ENCODE measurements around the gene ZBTB32. TPM values are rescaled to one million over a fixed set of nuclear protein-coding genes. Genes with fewer than 3 reads are reported as not detected.
A peak's percentile ranks its signal among the peaks of the same experiment; 100 is the strongest.

ZBTB32 gene
- total and polyA plus RNA-seq, 8 donors: 0.13 to 0.14 TPM; not detected in 6

- Histone ChIP-seq H3K4me3 (no peak overlapping the region), H3K27ac (no peak overlapping the region), H3K9me3 (no peaks in the 10 kb centered on the region), H3K4me1 (peaks cover 0 to 17% (median 8%) of the 10 kb centered on the region in 3 donors), H3K27me3 (no peaks in the 10 kb centered on the region), H3K36me3 (no peaks in the 10 kb centered on the region)
- FAIRE-seq: no peak
- no peak for TF ChIP-seq CTCF (IDR thresholded peaks at IDR 0.05)
- no peak for ATAC-seq
- intact Hi-C loops (cut with DNase I): no loop called here
- 88 to 96% methylated on average over 4 of the region's 4 CpGs for WGBS, 2 donors
- DNase-seq: peak in 1 of 6 donors; percentile 43
Observed at GRCh38 chr19:35760711-35761349, 56.5 kb downstream of the ZBTB32 start.

GRCh38 chr19:35764432-35765315, 60.3 kb downstream of the ZBTB32 start:
- peaks cover 0 to 3% (median 0%) of the 10 kb centered on the region in 3 donors for H3K4me1 ChIP-seq
- H3K27me3 ChIP-seq: no peaks in the 10 kb centered on the region
- H3K36me3 ChIP-seq: no peaks in the 10 kb centered on the region
- 92 to 93% methylated on average over 17 of the region's 17 CpGs for WGBS, 2 donors
- no peak for FAIRE-seq
- H3K27ac ChIP-seq: no peak overlapping the region
- DNase-seq: no peak
- ATAC-seq: no peak
- H3K9me3 ChIP-seq: no peaks in the 10 kb centered on the region
- no peak for TF ChIP-seq CTCF (IDR thresholded peaks at IDR 0.05)
- no peak overlapping the region for H3K4me3 ChIP-seq
- intact Hi-C loops (cut with DNase I): no loop called here

Other genes with a start within 250 kb of the ZBTB32 start
- 1 to 10 TPM in 1 of 6 donors, under 1 TPM in 1, not detected in 4; 0.35 to 1.1 TPM for gene KRTDAP, start 214.1 kb upstream of the ZBTB32 start, total RNA-seq
- 1 to 10 TPM; 1.4 to 2.0 TPM for gene KRTDAP, start 214.1 kb upstream of the ZBTB32 start, polyA plus RNA-seq
- 10 to 100 TPM; 48.5 to 86.7 (median 60.0) TPM for gene DMKN, start 190.9 kb upstream of the ZBTB32 start, total RNA-seq
- 100 to 1,000 TPM; 133 to 197 TPM for gene DMKN, start 190.9 kb upstream of the ZBTB32 start, polyA plus RNA-seq
- not detected for gene SBSN, start 176.2 kb upstream of the ZBTB32 start, total RNA-seq
- under 1 TPM; 0.15 to 0.16 TPM for gene SBSN, start 176.2 kb upstream of the ZBTB32 start, polyA plus RNA-seq
- not detected for gene GAPDHS, start 171.1 kb upstream of the ZBTB32 start, total RNA-seq
- gene GAPDHS, start 171.1 kb upstream of the ZBTB32 start, polyA plus RNA-seq: not detected
- gene TMEM147, start 158.9 kb upstream of the ZBTB32 start, total RNA-seq: 10 to 100 TPM; 44.3 to 63.9 (median 51.5) TPM
- gene TMEM147, start 158.9 kb upstream of the ZBTB32 start, polyA plus RNA-seq: 10 to 100 TPM; 70.2 to 91.1 TPM
- gene ATP4A, start 140.9 kb upstream of the ZBTB32 start, total RNA-seq: 1 to 10 TPM in 4 of 6 donors, under 1 TPM in 2; 0.28 to 3.0 (median 2.0) TPM
- gene ATP4A, start 140.9 kb upstream of the ZBTB32 start, polyA plus RNA-seq: 10 to 100 TPM in 1 of 2 donors, 1 to 10 TPM in 1; 6.0 to 10.8 TPM
- not detected for gene PMIS2, start 118.4 kb upstream of the ZBTB32 start, total RNA-seq
- gene PMIS2, start 118.4 kb upstream of the ZBTB32 start, polyA plus RNA-seq: not detected
- gene HAUS5, start 91.8 kb upstream of the ZBTB32 start, total RNA-seq: 10 to 100 TPM in 1 of 6 donors, 1 to 10 TPM in 5; 5.6 to 10.6 (median 6.5) TPM
- gene HAUS5, start 91.8 kb upstream of the ZBTB32 start, polyA plus RNA-seq: 10 to 100 TPM; 22.1 to 22.5 TPM
- gene RBM42, start 75.5 kb upstream of the ZBTB32 start, total RNA-seq: 10 to 100 TPM; 18.2 to 34.0 (median 28.3) TPM
- 10 to 100 TPM; 38.1 to 38.6 TPM for gene RBM42, start 75.5 kb upstream of the ZBTB32 start, polyA plus RNA-seq
- 1 to 10 TPM in 3 of 6 donors, under 1 TPM in 3; 0.32 to 1.5 (median 0.99) TPM for gene ETV2, start 62.8 kb upstream of the ZBTB32 start, total RNA-seq
- 1 to 10 TPM; 1.5 to 4.1 TPM for gene ETV2, start 62.8 kb upstream of the ZBTB32 start, polyA plus RNA-seq
- gene COX6B1, start 56.2 kb upstream of the ZBTB32 start, total RNA-seq: 100 to 1,000 TPM; 119 to 164 (median 147) TPM
- 100 to 1,000 TPM; 328 to 491 TPM for gene COX6B1, start 56.2 kb upstream of the ZBTB32 start, polyA plus RNA-seq
- gene UPK1A, start 38.0 kb upstream of the ZBTB32 start, total RNA-seq: not detected
- under 1 TPM in 1 of 2 donors, not detected in 1; 0.16 TPM for gene UPK1A, start 38.0 kb upstream of the ZBTB32 start, polyA plus RNA-seq
- 10 to 100 TPM; 16.7 to 28.4 (median 23.8) TPM for gene KMT2B, start 13.4 kb downstream of the ZBTB32 start, total RNA-seq
- 10 to 100 TPM; 56.0 to 59.9 TPM for gene KMT2B, start 13.4 kb downstream of the ZBTB32 start, polyA plus RNA-seq
- gene IGFLR1, start 37.9 kb downstream of the ZBTB32 start, total RNA-seq: 1 to 10 TPM; 1.3 to 9.4 (median 6.4) TPM
- 10 to 100 TPM in 1 of 2 donors, 1 to 10 TPM in 1; 7.4 to 17.3 TPM for gene IGFLR1, start 37.9 kb downstream of the ZBTB32 start, polyA plus RNA-seq
- gene U2AF1L4, start 40.9 kb downstream of the ZBTB32 start, total RNA-seq: 10 to 100 TPM in 5 of 6 donors, 1 to 10 TPM in 1; 9.7 to 14.3 (median 11.7) TPM
- gene U2AF1L4, start 40.9 kb downstream of the ZBTB32 start, polyA plus RNA-seq: 100 to 1,000 TPM in 1 of 2 donors, 10 to 100 TPM in 1; 62.7 to 124 TPM
- gene PSENEN, start 41.1 kb downstream of the ZBTB32 start, total RNA-seq: 10 to 100 TPM; 26.7 to 38.2 (median 35.1) TPM
- 10 to 100 TPM; 53.5 to 64.6 TPM for gene PSENEN, start 41.1 kb downstream of the ZBTB32 start, polyA plus RNA-seq
- 1 to 10 TPM; 1.7 to 5.5 (median 3.7) TPM for gene LIN37, start 44.0 kb downstream of the ZBTB32 start, total RNA-seq
- 10 to 100 TPM; 41.2 to 44.0 TPM for gene LIN37, start 44.0 kb downstream of the ZBTB32 start, polyA plus RNA-seq
- 10 to 100 TPM in 3 of 6 donors, 1 to 10 TPM in 3; 3.4 to 16.4 (median 11.7) TPM for gene HSPB6, start 52.5 kb downstream of the ZBTB32 start, total RNA-seq
- 10 to 100 TPM; 42.2 to 59.8 TPM for gene HSPB6, start 52.5 kb downstream of the ZBTB32 start, polyA plus RNA-seq
- gene PROSER3, start 53.6 kb downstream of the ZBTB32 start, total RNA-seq: 1 to 10 TPM; 7.2 to 9.9 (median 8.6) TPM
- 10 to 100 TPM in 1 of 2 donors, 1 to 10 TPM in 1; 7.8 to 19.6 TPM for gene PROSER3, start 53.6 kb downstream of the ZBTB32 start, polyA plus RNA-seq
- gene ARHGAP33, start 71.0 kb downstream of the ZBTB32 start, total RNA-seq: 10 to 100 TPM in 2 of 6 donors, 1 to 10 TPM in 4; 2.7 to 13.9 (median 8.0) TPM
- 10 to 100 TPM; 23.8 to 39.6 TPM for gene ARHGAP33, start 71.0 kb downstream of the ZBTB32 start, polyA plus RNA-seq
- gene PRODH2, start 108.3 kb downstream of the ZBTB32 start, total RNA-seq: 1 to 10 TPM in 5 of 6 donors, under 1 TPM in 1; 0.95 to 6.4 (median 2.7) TPM
- 10 to 100 TPM; 13.8 to 21.5 TPM for gene PRODH2, start 108.3 kb downstream of the ZBTB32 start, polyA plus RNA-seq
- gene NPHS1, start 147.9 kb downstream of the ZBTB32 start, total RNA-seq: 10 to 100 TPM; 11.5 to 21.3 (median 15.1) TPM
- gene NPHS1, start 147.9 kb downstream of the ZBTB32 start, polyA plus RNA-seq: 10 to 100 TPM; 17.1 to 32.3 TPM
- gene KIRREL2, start 152.4 kb downstream of the ZBTB32 start, total RNA-seq: 10 to 100 TPM; 28.5 to 89.0 (median 47.9) TPM
- 10 to 100 TPM; 38.1 to 49.7 TPM for gene KIRREL2, start 152.4 kb downstream of the ZBTB32 start, polyA plus RNA-seq
- 10 to 100 TPM; 39.2 to 71.8 (median 47.1) TPM for gene APLP1, start 164.0 kb downstream of the ZBTB32 start, total RNA-seq
- gene APLP1, start 164.0 kb downstream of the ZBTB32 start, polyA plus RNA-seq: 100 to 1,000 TPM; 100 to 154 TPM
- 10 to 100 TPM in 1 of 6 donors, 1 to 10 TPM in 5; 3.1 to 10.4 (median 4.2) TPM for gene NFKBID, start 196.0 kb downstream of the ZBTB32 start, total RNA-seq
- gene NFKBID, start 196.0 kb downstream of the ZBTB32 start, polyA plus RNA-seq: 10 to 100 TPM; 15.7 to 16.7 TPM
- 1 to 10 TPM in 4 of 6 donors, under 1 TPM in 2; 0.46 to 7.4 (median 1.7) TPM for gene HCST, start 198.0 kb downstream of the ZBTB32 start, total RNA-seq
- 10 to 100 TPM in 1 of 2 donors, 1 to 10 TPM in 1; 2.3 to 10.2 TPM for gene HCST, start 198.0 kb downstream of the ZBTB32 start, polyA plus RNA-seq
- gene TYROBP, start 203.7 kb downstream of the ZBTB32 start, total RNA-seq: 10 to 100 TPM in 3 of 6 donors, 1 to 10 TPM in 3; 2.5 to 73.8 (median 11.0) TPM
- 10 to 100 TPM; 17.4 to 22.8 TPM for gene TYROBP, start 203.7 kb downstream of the ZBTB32 start, polyA plus RNA-seq
- 1 to 10 TPM; 4.9 to 9.8 (median 6.2) TPM for gene LRFN3, start 231.8 kb downstream of the ZBTB32 start, total RNA-seq
- gene LRFN3, start 231.8 kb downstream of the ZBTB32 start, polyA plus RNA-seq: 1 to 10 TPM; 6.7 to 7.6 TPM